Measurements from ENCODE around the gene IQSEC1.

DNA sequence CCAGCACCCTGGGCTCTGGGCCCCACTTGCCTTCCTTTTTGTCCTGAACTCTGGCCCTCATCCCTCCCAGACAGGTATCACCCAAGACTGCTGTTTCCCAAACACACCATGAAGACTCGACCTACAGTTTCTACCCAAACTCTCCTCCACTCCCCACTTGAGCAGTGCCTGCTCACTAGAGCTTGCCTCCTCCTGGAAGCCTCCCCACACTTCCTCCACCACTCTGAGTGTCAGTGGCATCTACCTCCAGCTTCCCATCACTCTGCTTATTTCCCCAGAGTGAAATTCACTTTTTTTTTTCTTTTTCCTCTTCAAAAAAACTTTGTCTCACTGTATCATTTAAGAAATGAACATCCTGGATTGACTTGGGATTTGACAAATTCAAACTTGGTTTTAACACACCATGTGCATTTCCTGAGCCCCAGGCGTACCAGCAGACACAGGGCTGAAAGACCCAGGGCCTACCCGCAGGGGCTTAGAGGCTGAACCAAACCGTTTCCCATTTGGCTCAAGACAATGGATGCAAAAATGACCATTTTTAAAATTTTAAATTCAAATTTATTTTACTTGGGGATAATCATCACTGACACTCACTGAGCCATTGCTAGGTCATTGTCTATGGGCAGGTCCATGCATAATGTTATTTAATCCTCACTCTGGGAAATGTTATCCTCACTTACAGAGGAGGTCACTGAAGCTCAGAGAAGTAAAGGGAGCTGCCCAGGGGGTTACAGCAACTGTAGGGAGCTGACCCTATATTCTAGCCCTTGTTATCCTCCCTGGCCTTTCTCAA, 62.3 kb downstream of the IQSEC1 start:
- TF ChIP-seq TAF1 (IDR thresholded peaks at IDR 0.05; ENCODE audit: low read depth) = no peak
- TF ChIP-seq EP300 (IDR thresholded peaks at IDR 0.05; ENCODE audit: borderline replicate concordance) = no peak
- TF ChIP-seq FOXM1 (IDR thresholded peaks at IDR 0.05; ENCODE audit: borderline replicate concordance, low read depth) = no peak
- TF ChIP-seq ZBTB7A (IDR thresholded peaks at IDR 0.05; ENCODE audit: low read depth) = no peak
- TF ChIP-seq, protein P1, sequence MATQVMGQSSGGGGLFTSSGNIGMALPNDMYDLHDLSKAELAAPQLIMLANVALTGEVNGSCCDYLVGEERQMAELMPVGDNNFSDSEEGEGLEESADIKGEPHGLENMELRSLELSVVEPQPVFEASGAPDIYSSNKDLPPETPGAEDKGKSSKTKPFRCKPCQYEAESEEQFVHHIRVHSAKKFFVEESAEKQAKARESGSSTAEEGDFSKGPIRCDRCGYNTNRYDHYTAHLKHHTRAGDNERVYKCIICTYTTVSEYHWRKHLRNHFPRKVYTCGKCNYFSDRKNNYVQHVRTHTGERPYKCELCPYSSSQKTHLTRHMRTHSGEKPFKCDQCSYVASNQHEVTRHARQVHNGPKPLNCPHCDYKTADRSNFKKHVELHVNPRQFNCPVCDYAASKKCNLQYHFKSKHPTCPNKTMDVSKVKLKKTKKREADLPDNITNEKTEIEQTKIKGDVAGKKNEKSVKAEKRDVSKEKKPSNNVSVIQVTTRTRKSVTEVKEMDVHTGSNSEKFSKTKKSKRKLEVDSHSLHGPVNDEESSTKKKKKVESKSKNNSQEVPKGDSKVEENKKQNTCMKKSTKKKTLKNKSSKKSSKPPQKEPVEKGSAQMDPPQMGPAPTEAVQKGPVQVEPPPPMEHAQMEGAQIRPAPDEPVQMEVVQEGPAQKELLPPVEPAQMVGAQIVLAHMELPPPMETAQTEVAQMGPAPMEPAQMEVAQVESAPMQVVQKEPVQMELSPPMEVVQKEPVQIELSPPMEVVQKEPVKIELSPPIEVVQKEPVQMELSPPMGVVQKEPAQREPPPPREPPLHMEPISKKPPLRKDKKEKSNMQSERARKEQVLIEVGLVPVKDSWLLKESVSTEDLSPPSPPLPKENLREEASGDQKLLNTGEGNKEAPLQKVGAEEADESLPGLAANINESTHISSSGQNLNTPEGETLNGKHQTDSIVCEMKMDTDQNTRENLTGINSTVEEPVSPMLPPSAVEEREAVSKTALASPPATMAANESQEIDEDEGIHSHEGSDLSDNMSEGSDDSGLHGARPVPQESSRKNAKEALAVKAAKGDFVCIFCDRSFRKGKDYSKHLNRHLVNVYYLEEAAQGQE (IDR thresholded peaks at IDR 0.05; ENCODE audit: low read depth) = no peak
- TF ChIP-seq, protein P2, sequence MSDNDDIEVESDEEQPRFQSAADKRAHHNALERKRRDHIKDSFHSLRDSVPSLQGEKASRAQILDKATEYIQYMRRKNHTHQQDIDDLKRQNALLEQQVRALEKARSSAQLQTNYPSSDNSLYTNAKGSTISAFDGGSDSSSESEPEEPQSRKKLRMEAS (IDR thresholded peaks at IDR 0.05) = no peak
- no peak for TF ChIP-seq RAD21 (IDR thresholded peaks at IDR 0.05; ENCODE audit: low read depth)
- no peak for TF ChIP-seq CREB1 (IDR thresholded peaks at IDR 0.05; ENCODE audit: low read depth)
- TF ChIP-seq USF1 (IDR thresholded peaks at IDR 0.05) = no peak
- TF ChIP-seq CEBPB (IDR thresholded peaks at IDR 0.05) = no peak
- TF ChIP-seq NFIC (IDR thresholded peaks at IDR 0.05) = no peak
- no peak for TF ChIP-seq TCF12 (IDR thresholded peaks at IDR 0.05; ENCODE audit: low read depth)
- TF ChIP-seq YY1 (IDR thresholded peaks at IDR 0.05; ENCODE audit: low read depth) = no peak

All from Ishikawa (cell line).